ENCODE results near the gene CASK.

- TF ChIP-seq POLR2A (IDR thresholded peaks at IDR 0.05) (no peak), POLR2AphosphoS5 (IDR thresholded peaks at IDR 0.05) (no peak), CTCF (IDR thresholded peaks at IDR 0.05) (no peak)
Observed at GRCh38 chrX:41543668-41544067, 379.7 kb downstream of the CASK start.

Measured in upper lobe of left lung (tissue), 4 donors.